ENCODE results near the gene ADRM1. TPM values are rescaled to one million over a fixed set of nuclear protein-coding genes. Genes with fewer than 3 reads are reported as not detected.

Gene ADRM1
- total and polyA plus RNA-seq, 10 of the 15 experiments (the other 5 are each of a cell fraction or from before 2014, with no cell fraction given) = 3.4 to 213 (median 95.9) TPM

DNA sequence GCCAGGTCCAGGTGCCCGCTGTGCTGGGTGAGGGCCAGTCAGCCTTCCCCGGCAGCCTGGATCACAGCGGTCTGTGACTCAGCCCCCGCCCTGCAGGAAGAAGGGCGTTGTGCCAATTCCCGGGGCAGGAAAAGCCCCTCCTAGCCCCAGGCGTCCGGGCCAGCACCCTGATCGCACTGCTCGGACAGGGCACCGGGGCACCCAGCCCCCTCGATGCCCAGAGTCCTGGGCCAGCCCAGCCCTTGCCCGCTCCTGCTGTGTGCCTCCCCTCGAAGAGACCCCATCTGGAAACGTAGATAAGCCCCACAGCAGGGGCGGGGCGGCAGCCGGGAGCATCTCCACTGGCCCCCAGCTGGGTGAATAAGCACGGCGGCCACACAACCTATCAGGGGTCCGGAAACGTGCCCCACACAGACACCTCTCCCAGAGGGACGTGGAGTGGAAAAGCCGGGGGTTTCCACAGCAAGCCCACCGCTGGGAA lies 54.4 kb downstream of the ADRM1 start:
- Histone ChIP-seq H3K27ac (ENCODE audit: control insufficient read depth, insufficient read depth) (no peak overlapping the region), H3K27me3 (replicated peaks in 1 of 2; ENCODE audit: control insufficient read depth in 2 of 2, insufficient read depth in 2 of 2, low read length in 1 of 2) (no peaks in the 10 kb centered on the region), H3K4me1 (ENCODE audit: control insufficient read depth, insufficient read depth, low read length) (no peaks in the 10 kb centered on the region), H4K20me1 (ENCODE audit: control insufficient read depth, insufficient read depth) (no peaks in the 10 kb centered on the region), H2AFZ (ENCODE audit: control insufficient read depth, low read depth, low read length) (no peak overlapping the region), H3K79me2 (ENCODE audit: control insufficient read depth, insufficient read depth, low read length) (no peaks in the 10 kb centered on the region), H3K4me2 (ENCODE audit: control insufficient read depth, insufficient read depth) (no peak overlapping the region), H3K9ac (ENCODE audit: control insufficient read depth, insufficient read depth, low read length) (no peak overlapping the region), H3K9me3 (replicated peaks; ENCODE audit: control insufficient read depth, insufficient read depth, low read length) (no peaks in the 10 kb centered on the region), H3K36me3 (ENCODE audit: control insufficient read depth in 2 of 2, insufficient read depth in 2 of 2, low read length in 1 of 2) (no peaks in the 10 kb centered on the region), H3K4me3 (no peak overlapping the region)
- ChIA-PET RAD21 (ENCODE audit: unreplicated experiment) (no interaction called here), POLR2A (no interaction called here), CTCF (no interaction called here), SMC1A (ENCODE audit: uncharacterized antibody, unreplicated experiment) (no interaction called here)
- FAIRE-seq = no peak
- no peak for DNase-seq (ENCODE audit: low read depth, low spot score)
- in situ Hi-C loops (cut with MboI) = no loop called here
- BruUV-seq (replicated peaks) = no TSS peak
- ATAC-seq = no peak
- intact Hi-C loops (cut with micrococcal nuclease; ENCODE audit: unreplicated experiment) = no loop called here
- no peak for TF ChIP-seq ETV6 (conservative IDR thresholded peaks at IDR 0.05 in 1 of 2, IDR thresholded peaks at IDR 0.05 in 1 of 2; ENCODE audit: borderline replicate concordance in 1 of 2, low read depth in 1 of 2)
- TF ChIP-seq, protein P1, sequence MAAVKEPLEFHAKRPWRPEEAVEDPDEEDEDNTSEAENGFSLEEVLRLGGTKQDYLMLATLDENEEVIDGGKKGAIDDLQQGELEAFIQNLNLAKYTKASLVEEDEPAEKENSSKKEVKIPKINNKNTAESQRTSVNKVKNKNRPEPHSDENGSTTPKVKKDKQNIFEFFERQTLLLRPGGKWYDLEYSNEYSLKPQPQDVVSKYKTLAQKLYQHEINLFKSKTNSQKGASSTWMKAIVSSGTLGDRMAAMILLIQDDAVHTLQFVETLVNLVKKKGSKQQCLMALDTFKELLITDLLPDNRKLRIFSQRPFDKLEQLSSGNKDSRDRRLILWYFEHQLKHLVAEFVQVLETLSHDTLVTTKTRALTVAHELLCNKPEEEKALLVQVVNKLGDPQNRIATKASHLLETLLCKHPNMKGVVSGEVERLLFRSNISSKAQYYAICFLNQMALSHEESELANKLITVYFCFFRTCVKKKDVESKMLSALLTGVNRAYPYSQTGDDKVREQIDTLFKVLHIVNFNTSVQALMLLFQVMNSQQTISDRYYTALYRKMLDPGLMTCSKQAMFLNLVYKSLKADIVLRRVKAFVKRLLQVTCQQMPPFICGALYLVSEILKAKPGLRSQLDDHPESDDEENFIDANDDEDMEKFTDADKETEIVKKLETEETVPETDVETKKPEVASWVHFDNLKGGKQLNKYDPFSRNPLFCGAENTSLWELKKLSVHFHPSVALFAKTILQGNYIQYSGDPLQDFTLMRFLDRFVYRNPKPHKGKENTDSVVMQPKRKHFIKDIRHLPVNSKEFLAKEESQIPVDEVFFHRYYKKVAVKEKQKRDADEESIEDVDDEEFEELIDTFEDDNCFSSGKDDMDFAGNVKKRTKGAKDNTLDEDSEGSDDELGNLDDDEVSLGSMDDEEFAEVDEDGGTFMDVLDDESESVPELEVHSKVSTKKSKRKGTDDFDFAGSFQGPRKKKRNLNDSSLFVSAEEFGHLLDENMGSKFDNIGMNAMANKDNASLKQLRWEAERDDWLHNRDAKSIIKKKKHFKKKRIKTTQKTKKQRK (IDR thresholded peaks at IDR 0.05; ENCODE audit: low read depth, low read length) = no peak
- TF ChIP-seq, protein P2, sequence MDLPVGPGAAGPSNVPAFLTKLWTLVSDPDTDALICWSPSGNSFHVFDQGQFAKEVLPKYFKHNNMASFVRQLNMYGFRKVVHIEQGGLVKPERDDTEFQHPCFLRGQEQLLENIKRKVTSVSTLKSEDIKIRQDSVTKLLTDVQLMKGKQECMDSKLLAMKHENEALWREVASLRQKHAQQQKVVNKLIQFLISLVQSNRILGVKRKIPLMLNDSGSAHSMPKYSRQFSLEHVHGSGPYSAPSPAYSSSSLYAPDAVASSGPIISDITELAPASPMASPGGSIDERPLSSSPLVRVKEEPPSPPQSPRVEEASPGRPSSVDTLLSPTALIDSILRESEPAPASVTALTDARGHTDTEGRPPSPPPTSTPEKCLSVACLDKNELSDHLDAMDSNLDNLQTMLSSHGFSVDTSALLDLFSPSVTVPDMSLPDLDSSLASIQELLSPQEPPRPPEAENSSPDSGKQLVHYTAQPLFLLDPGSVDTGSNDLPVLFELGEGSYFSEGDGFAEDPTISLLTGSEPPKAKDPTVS (IDR thresholded peaks at IDR 0.05; ENCODE audit: low read depth, low read length) = no peak
- TF ChIP-seq, protein P3, sequence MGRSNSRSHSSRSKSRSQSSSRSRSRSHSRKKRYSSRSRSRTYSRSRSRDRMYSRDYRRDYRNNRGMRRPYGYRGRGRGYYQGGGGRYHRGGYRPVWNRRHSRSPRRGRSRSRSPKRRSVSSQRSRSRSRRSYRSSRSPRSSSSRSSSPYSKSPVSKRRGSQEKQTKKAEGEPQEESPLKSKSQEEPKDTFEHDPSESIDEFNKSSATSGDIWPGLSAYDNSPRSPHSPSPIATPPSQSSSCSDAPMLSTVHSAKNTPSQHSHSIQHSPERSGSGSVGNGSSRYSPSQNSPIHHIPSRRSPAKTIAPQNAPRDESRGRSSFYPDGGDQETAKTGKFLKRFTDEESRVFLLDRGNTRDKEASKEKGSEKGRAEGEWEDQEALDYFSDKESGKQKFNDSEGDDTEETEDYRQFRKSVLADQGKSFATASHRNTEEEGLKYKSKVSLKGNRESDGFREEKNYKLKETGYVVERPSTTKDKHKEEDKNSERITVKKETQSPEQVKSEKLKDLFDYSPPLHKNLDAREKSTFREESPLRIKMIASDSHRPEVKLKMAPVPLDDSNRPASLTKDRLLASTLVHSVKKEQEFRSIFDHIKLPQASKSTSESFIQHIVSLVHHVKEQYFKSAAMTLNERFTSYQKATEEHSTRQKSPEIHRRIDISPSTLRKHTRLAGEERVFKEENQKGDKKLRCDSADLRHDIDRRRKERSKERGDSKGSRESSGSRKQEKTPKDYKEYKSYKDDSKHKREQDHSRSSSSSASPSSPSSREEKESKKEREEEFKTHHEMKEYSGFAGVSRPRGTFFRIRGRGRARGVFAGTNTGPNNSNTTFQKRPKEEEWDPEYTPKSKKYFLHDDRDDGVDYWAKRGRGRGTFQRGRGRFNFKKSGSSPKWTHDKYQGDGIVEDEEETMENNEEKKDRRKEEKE (IDR thresholded peaks at IDR 0.05) = no peak
- no peak for TF ChIP-seq STAT3 (IDR thresholded peaks at IDR 0.05; ENCODE audit: low read depth, low read length)
- WGBS (ENCODE audit: insufficient coverage, insufficient replicate concordance, low lambda C conversion rate, missing lambda C conversion rate) = 53% methylated on average over 24 of the region's 25 CpGs
